ENCODE data around the gene OVOL2.

Gene OVOL2

GRCh38 chr20:18003897-18004296 lies 53.8 kb downstream of the OVOL2 start:
- Histone ChIP-seq H3K36me3 (ENCODE audit: control insufficient read depth in 1 of 2, insufficient read depth in 2 of 2, low read depth in 1 of 2, low read length in 2 of 2) (no peaks in the 10 kb centered on the region), H3K18ac (ENCODE audit: low read depth in 1 of 2, low read length in 2 of 2) (no peak overlapping the region), H2AFZ (ENCODE audit: low read depth, low read length) (no peak overlapping the region), H4K8ac (ENCODE audit: low read length) (no peak overlapping the region), H2BK120ac (ENCODE audit: low read depth, low read length) (no peak overlapping the region), H3K79me1 (replicated peaks; ENCODE audit: low read length, poor library complexity, severe bottlenecking) (no peaks in the 10 kb centered on the region), H3K14ac (ENCODE audit: low read length in 2 of 2) (no peak overlapping the region), H2AK5ac (ENCODE audit: low read length, severe bottlenecking) (no peak overlapping the region), H3K4me2 (ENCODE audit: low read length, poor library complexity, severe bottlenecking) (no peak overlapping the region), H3K9ac (ENCODE audit: low read length) (no peak overlapping the region), H3K27ac (ENCODE audit: low read length, poor library complexity, severe bottlenecking) (no peak overlapping the region), H2BK5ac (ENCODE audit: low read depth, low read length, poor library complexity, severe bottlenecking) (no peak overlapping the region), H2BK15ac (ENCODE audit: low read depth, poor library complexity, severe bottlenecking) (no peak overlapping the region), H3K27me3 (ENCODE audit: control insufficient read depth in 1 of 2, insufficient read depth in 1 of 2, low read length in 2 of 2) (peaks cover 2 to 31% of the 10 kb centered on the region in 2 experiments), H2BK12ac (ENCODE audit: low read length in 2 of 2) (no peak overlapping the region), H3K23ac (ENCODE audit: low read length in 2 of 2) (no peak overlapping the region), H3K4me1 (ENCODE audit: control insufficient read depth, insufficient read depth, low read depth, low read length) (peaks cover 3% of the 10 kb centered on the region), H3K4ac (ENCODE audit: low read depth in 1 of 2, low read length in 2 of 2) (no peak overlapping the region), H3K4me3 (ENCODE audit: insufficient read depth in 1 of 2, low read depth in 1 of 2, low read length in 2 of 2) (no peak overlapping the region), H3K9me3 (ENCODE audit: control insufficient read depth, low read length) (no peaks in the 10 kb centered on the region), H4K91ac (ENCODE audit: low read length) (no peak overlapping the region)
- 65% methylated on average over 5 of the region's 5 CpGs for WGBS
- DNase-seq, result no peak

GRCh38 chr20:18001131-18001921 lies 56.4 kb downstream of the OVOL2 start:
- Histone ChIP-seq H3K14ac (ENCODE audit: low read length in 2 of 2) (no peak overlapping the region), H4K8ac (ENCODE audit: low read length) (no peak overlapping the region), H3K27me3 (ENCODE audit: control insufficient read depth in 1 of 2, insufficient read depth in 1 of 2, low read length in 2 of 2) (peaks cover 4 to 43% of the 10 kb centered on the region in 2 experiments), H3K4me1 (ENCODE audit: control insufficient read depth, insufficient read depth, low read depth, low read length) (peaks cover 2% of the 10 kb centered on the region), H2AK5ac (ENCODE audit: low read length, severe bottlenecking) (no peak overlapping the region), H3K9ac (ENCODE audit: low read length) (peak overlapping the region; percentile 44), H3K18ac (ENCODE audit: low read depth in 1 of 2, low read length in 2 of 2) (no peak overlapping the region), H2BK12ac (ENCODE audit: low read length in 2 of 2) (no peak overlapping the region), H3K36me3 (ENCODE audit: control insufficient read depth in 1 of 2, insufficient read depth in 2 of 2, low read depth in 1 of 2, low read length in 2 of 2) (no peaks in the 10 kb centered on the region), H4K91ac (ENCODE audit: low read length) (no peak overlapping the region), H2BK15ac (ENCODE audit: low read depth, poor library complexity, severe bottlenecking) (no peak overlapping the region), H3K79me1 (replicated peaks; ENCODE audit: low read length, poor library complexity, severe bottlenecking) (no peaks in the 10 kb centered on the region), H3K27ac (ENCODE audit: low read length, poor library complexity, severe bottlenecking) (no peak overlapping the region), H3K9me3 (ENCODE audit: control insufficient read depth, low read length) (no peaks in the 10 kb centered on the region), H2BK5ac (ENCODE audit: low read depth, low read length, poor library complexity, severe bottlenecking) (no peak overlapping the region), H2AFZ (ENCODE audit: low read depth, low read length) (no peak overlapping the region), H3K4ac (ENCODE audit: low read depth in 1 of 2, low read length in 2 of 2) (no peak overlapping the region), H3K23ac (ENCODE audit: low read length in 2 of 2) (no peak overlapping the region), H3K4me2 (ENCODE audit: low read length, poor library complexity, severe bottlenecking) (no peak overlapping the region), H2BK120ac (ENCODE audit: low read depth, low read length) (no peak overlapping the region), H3K4me3 (ENCODE audit: insufficient read depth in 1 of 2, low read depth in 1 of 2, low read length in 2 of 2) (no peak overlapping the region)
- peak; percentile 85 for DNase-seq
- WGBS, result 61% methylated on average over 9 of the region's 10 CpGs

GRCh38 chr20:17999566-17999965 lies 58.1 kb downstream of the OVOL2 start:
- H3K4ac ChIP-seq (ENCODE audit: low read depth in 1 of 2, low read length in 2 of 2), result no peak overlapping the region
- no peaks in the 10 kb centered on the region for H3K9me3 ChIP-seq (ENCODE audit: control insufficient read depth, low read length)
- H2BK5ac ChIP-seq (ENCODE audit: low read depth, low read length, poor library complexity, severe bottlenecking), result no peak overlapping the region
- no peak overlapping the region for H2BK120ac ChIP-seq (ENCODE audit: low read depth, low read length)
- H2AFZ ChIP-seq (ENCODE audit: low read depth, low read length), result no peak overlapping the region
- H4K91ac ChIP-seq (ENCODE audit: low read length), result no peak overlapping the region
- no peak overlapping the region for H3K4me2 ChIP-seq (ENCODE audit: low read length, poor library complexity, severe bottlenecking)
- 79% methylated on average over 4 of the region's 4 CpGs for WGBS
- no peak overlapping the region for H2BK15ac ChIP-seq (ENCODE audit: low read depth, poor library complexity, severe bottlenecking)
- no peaks in the 10 kb centered on the region for H3K36me3 ChIP-seq (ENCODE audit: control insufficient read depth in 1 of 2, insufficient read depth in 2 of 2, low read depth in 1 of 2, low read length in 2 of 2)
- H3K79me1 ChIP-seq (replicated peaks; ENCODE audit: low read length, poor library complexity, severe bottlenecking), result no peaks in the 10 kb centered on the region
- no peak for DNase-seq
- H3K4me1 ChIP-seq (ENCODE audit: control insufficient read depth, insufficient read depth, low read depth, low read length), result peaks cover 2% of the 10 kb centered on the region
- no peak overlapping the region for H2AK5ac ChIP-seq (ENCODE audit: low read length, severe bottlenecking)
- no peak overlapping the region for H3K27ac ChIP-seq (ENCODE audit: low read length, poor library complexity, severe bottlenecking)
- H3K14ac ChIP-seq (ENCODE audit: low read length in 2 of 2), result no peak overlapping the region
- H3K4me3 ChIP-seq (ENCODE audit: insufficient read depth in 1 of 2, low read depth in 1 of 2, low read length in 2 of 2), result no peak overlapping the region
- H3K9ac ChIP-seq (ENCODE audit: low read length), result no peak overlapping the region
- no peak overlapping the region for H3K18ac ChIP-seq (ENCODE audit: low read depth in 1 of 2, low read length in 2 of 2)
- H3K23ac ChIP-seq (ENCODE audit: low read length in 2 of 2), result no peak overlapping the region
- H3K27me3 ChIP-seq (ENCODE audit: control insufficient read depth in 1 of 2, insufficient read depth in 1 of 2, low read length in 2 of 2), result peaks cover 4 to 28% of the 10 kb centered on the region in 2 experiments
- no peak overlapping the region for H2BK12ac ChIP-seq (ENCODE audit: low read length in 2 of 2)
- H4K8ac ChIP-seq (ENCODE audit: low read length), result no peak overlapping the region

GRCh38 chr20:17998446-17998845 lies 59.3 kb downstream of the OVOL2 start:
- no peak overlapping the region for H2BK12ac ChIP-seq (ENCODE audit: low read length in 2 of 2)
- H4K91ac ChIP-seq (ENCODE audit: low read length), result no peak overlapping the region
- no peaks in the 10 kb centered on the region for H3K9me3 ChIP-seq (ENCODE audit: control insufficient read depth, low read length)
- WGBS, result 96% methylated on average over 5 of the region's 5 CpGs
- no peaks in the 10 kb centered on the region for H3K36me3 ChIP-seq (ENCODE audit: control insufficient read depth in 1 of 2, insufficient read depth in 2 of 2, low read depth in 1 of 2, low read length in 2 of 2)
- H3K4me2 ChIP-seq (ENCODE audit: low read length, poor library complexity, severe bottlenecking), result no peak overlapping the region
- no peak for DNase-seq
- H3K27ac ChIP-seq (ENCODE audit: low read length, poor library complexity, severe bottlenecking), result no peak overlapping the region
- H3K14ac ChIP-seq (ENCODE audit: low read length in 2 of 2), result no peak overlapping the region
- peaks cover 2% of the 10 kb centered on the region for H3K4me1 ChIP-seq (ENCODE audit: control insufficient read depth, insufficient read depth, low read depth, low read length)
- H3K9ac ChIP-seq (ENCODE audit: low read length), result no peak overlapping the region
- H2BK15ac ChIP-seq (ENCODE audit: low read depth, poor library complexity, severe bottlenecking), result no peak overlapping the region
- peaks cover 4 to 21% of the 10 kb centered on the region in 2 experiments for H3K27me3 ChIP-seq (ENCODE audit: control insufficient read depth in 1 of 2, insufficient read depth in 1 of 2, low read length in 2 of 2)
- H2AK5ac ChIP-seq (ENCODE audit: low read length, severe bottlenecking), result no peak overlapping the region
- no peak overlapping the region for H4K8ac ChIP-seq (ENCODE audit: low read length)
- H2BK5ac ChIP-seq (ENCODE audit: low read depth, low read length, poor library complexity, severe bottlenecking), result no peak overlapping the region
- H3K23ac ChIP-seq (ENCODE audit: low read length in 2 of 2), result no peak overlapping the region
- no peak overlapping the region for H3K4ac ChIP-seq (ENCODE audit: low read depth in 1 of 2, low read length in 2 of 2)
- no peak overlapping the region for H2BK120ac ChIP-seq (ENCODE audit: low read depth, low read length)
- H3K79me1 ChIP-seq (replicated peaks; ENCODE audit: low read length, poor library complexity, severe bottlenecking), result no peaks in the 10 kb centered on the region
- no peak overlapping the region for H3K4me3 ChIP-seq (ENCODE audit: insufficient read depth in 1 of 2, low read depth in 1 of 2, low read length in 2 of 2)
- H3K18ac ChIP-seq (ENCODE audit: low read depth in 1 of 2, low read length in 2 of 2), result no peak overlapping the region
- no peak overlapping the region for H2AFZ ChIP-seq (ENCODE audit: low read depth, low read length)

All from mesenchymal stem cell (in vitro differentiated cells and primary cell).